ENCODE measurements around the gene CNPY2. TPM values are rescaled to one million over a fixed set of nuclear protein-coding genes. Genes with fewer than 3 reads are reported as not detected.

Gene CNPY2
- total RNA-seq, 1 experiment from 2014 or later, result 193 TPM

GRCh38 chr12:56361487-56362129 lies 45.8 kb upstream of the CNPY2 start:
- Mint-ChIP-seq H3K27ac (peak overlapping the region; percentile 99), H3K36me3 (no peaks in the 10 kb centered on the region), H3K4me3 (peak overlapping the region; percentile 90), H3K27me3 (ENCODE audit: low read depth) (peaks cover 9% of the 10 kb centered on the region; the same call in 1 of the 2 replicates), H3K4me1 (peaks cover 13% of the 10 kb centered on the region), H3K9me3 (no peaks in the 10 kb centered on the region)
- ATAC-seq (no peak), DNase-seq (ENCODE audit: low spot score) (no peak)
- TF ChIP-seq ZNF138 (CRISPR knock-in tag; conservative IDR thresholded peaks at IDR 0.05) (no peak), MXD4 (CRISPR knock-in tag; IDR thresholded peaks at IDR 0.05; ENCODE audit: borderline replicate concordance) (no peak), ZNF219 (CRISPR knock-in tag; IDR thresholded peaks at IDR 0.05; ENCODE audit: borderline replicate concordance) (no peak), SMAD3 (CRISPR knock-in tag; IDR thresholded peaks at IDR 0.05; ENCODE audit: borderline replicate concordance) (no peak), TP53 (CRISPR knock-in tag; IDR thresholded peaks at IDR 0.05) (no peak), ZMAT4 (CRISPR knock-in tag; IDR thresholded peaks at IDR 0.05) (no peak), EMX1 (CRISPR knock-in tag; IDR thresholded peaks at IDR 0.05) (no peak), ATF6 (CRISPR knock-in tag; IDR thresholded peaks at IDR 0.05) (no peak), RORB (CRISPR knock-in tag; IDR thresholded peaks at IDR 0.05) (no peak), PREB (CRISPR knock-in tag; IDR thresholded peaks at IDR 0.05; ENCODE audit: borderline replicate concordance) (no peak), PRRX2 (CRISPR knock-in tag; IDR thresholded peaks at IDR 0.05) (no peak), NFATC4 (CRISPR knock-in tag; IDR thresholded peaks at IDR 0.05) (no peak), IRF1 (CRISPR knock-in tag; IDR thresholded peaks at IDR 0.05) (no peak), JUN (CRISPR knock-in tag; IDR thresholded peaks at IDR 0.05) (no peak), ZNF532 (CRISPR knock-in tag; IDR thresholded peaks at IDR 0.05; ENCODE audit: borderline replicate concordance) (no peak), ZNF425 (CRISPR knock-in tag; conservative IDR thresholded peaks at IDR 0.05) (no peak), ERG (CRISPR knock-in tag; IDR thresholded peaks at IDR 0.05) (no peak), USF1 (CRISPR knock-in tag; IDR thresholded peaks at IDR 0.05) (no peak)
- POLR2A ChIA-PET, result no interaction called here
- CTCF ChIA-PET, result no interaction called here

Measured in WTC11 (cell line).